Glutamatergic neuron (in vitro differentiated cells): ENCODE data around the gene LMF1. TPM values are rescaled to one million over a fixed set of nuclear protein-coding genes. Genes with fewer than 3 reads are reported as not detected.

Experiments used
- DNase-seq: peaks from one replicate; pipeline ENCODE4 v3.0.0; 2022
- H3K27ac Mint-ChIP-seq: one replicate; pipeline ENCODE4 v1.8.0; 2020; ENCODE audit warnings: mild to moderate bottlenecking, mixed read lengths, inconsistent platforms; ENCODE audit not compliant: unreplicated experiment
- H3K27me3 Mint-ChIP-seq: one replicate; pipeline ENCODE4 v1.8.0; 2020; ENCODE audit warnings: mild to moderate bottlenecking, moderate library complexity, mixed read lengths, inconsistent platforms; ENCODE audit not compliant: unreplicated experiment
- H3K36me3 Mint-ChIP-seq: one replicate; pipeline ENCODE4 v1.8.0; 2020; ENCODE audit warnings: mild to moderate bottlenecking, mixed read lengths, inconsistent platforms; ENCODE audit not compliant: unreplicated experiment
- H3K4me1 Mint-ChIP-seq: one replicate; pipeline ENCODE4 v1.8.0; 2020; ENCODE audit warnings: mild to moderate bottlenecking, low read depth, mixed read lengths, inconsistent platforms; ENCODE audit not compliant: unreplicated experiment
- H3K4me3 Mint-ChIP-seq: one replicate; pipeline ENCODE4 v1.8.0; 2020; ENCODE audit warnings: mild to moderate bottlenecking, mixed read lengths, inconsistent platforms; ENCODE audit not compliant: unreplicated experiment
- H3K9me3 Mint-ChIP-seq: one replicate; pipeline ENCODE4 v1.8.0; 2020; ENCODE audit warnings: mild to moderate bottlenecking, moderate library complexity, mixed read lengths, inconsistent platforms; ENCODE audit not compliant: unreplicated experiment
- CTCF ChIP-seq: fragments of 200-600 bp; sonication (generic); IDR thresholded peaks from one replicate; pipeline ENCODE4 v1.5.0; 2021; ENCODE audit not compliant: partially characterized antibody, unreplicated experiment
- total RNA-seq: library from RNA; stranded (reverse); fragmentation: NEBNext Ultra II Directional; extraction: Animal tissue kit (Norgen Biotek cat#: 25700); gene quantifications from one replicate; pipeline ENCODE4 v1.2.1, GENCODE V29; 2021; ENCODE audit not compliant: unreplicated experiment

Gene LMF1
- total RNA-seq, 1 donor from 2014 or later, result 17.4 TPM

- Mint-ChIP-seq H3K27ac (no peak overlapping the region), H3K36me3 (peaks cover 46% of the 10 kb centered on the region), H3K27me3 (peaks cover 7% of the 10 kb centered on the region), H3K4me1 (no peaks in the 10 kb centered on the region), H3K4me3 (no peak overlapping the region), H3K9me3 (peaks cover 14% of the 10 kb centered on the region)
- no peak for DNase-seq
- no peak for TF ChIP-seq CTCF
Measured at GRCh38 chr16:939941-940340, 30.8 kb downstream of the LMF1 start.

GRCh38 chr16:939311-939710 lies 31.5 kb downstream of the LMF1 start:
- H3K36me3 Mint-ChIP-seq, result peaks cover 41% of the 10 kb centered on the region
- H3K4me1 Mint-ChIP-seq, result no peaks in the 10 kb centered on the region
- no peak overlapping the region for H3K4me3 Mint-ChIP-seq
- DNase-seq, result no peak
- no peak overlapping the region for H3K27ac Mint-ChIP-seq
- peaks cover 7% of the 10 kb centered on the region for H3K27me3 Mint-ChIP-seq
- no peak for TF ChIP-seq CTCF
- peaks cover 14% of the 10 kb centered on the region for H3K9me3 Mint-ChIP-seq

GRCh38 chr16:938752-939151 lies 32.0 kb downstream of the LMF1 start:
- peaks cover 35% of the 10 kb centered on the region for H3K36me3 Mint-ChIP-seq
- peaks cover 6% of the 10 kb centered on the region for H3K27me3 Mint-ChIP-seq
- H3K27ac Mint-ChIP-seq, result no peak overlapping the region
- no peaks in the 10 kb centered on the region for H3K4me1 Mint-ChIP-seq
- peaks cover 14% of the 10 kb centered on the region for H3K9me3 Mint-ChIP-seq
- no peak for TF ChIP-seq CTCF
- H3K4me3 Mint-ChIP-seq, result no peak overlapping the region
- no peak for DNase-seq

- Mint-ChIP-seq H3K4me1 (no peaks in the 10 kb centered on the region), H3K4me3 (no peak overlapping the region), H3K9me3 (peaks cover 14% of the 10 kb centered on the region), H3K27ac (no peak overlapping the region), H3K27me3 (peaks cover 4% of the 10 kb centered on the region), H3K36me3 (peaks cover 33% of the 10 kb centered on the region)
- TF ChIP-seq CTCF, result no peak
- DNase-seq, result no peak
Measured at GRCh38 chr16:938136-938535, 32.6 kb downstream of the LMF1 start.

- H3K36me3 Mint-ChIP-seq, result peaks cover 31% of the 10 kb centered on the region
- H3K9me3 Mint-ChIP-seq, result peaks cover 12% of the 10 kb centered on the region
- TF ChIP-seq CTCF, result no peak
- DNase-seq, result no peak
- H3K27me3 Mint-ChIP-seq, result peaks cover 3% of the 10 kb centered on the region
- no peak overlapping the region for H3K4me3 Mint-ChIP-seq
- H3K4me1 Mint-ChIP-seq, result no peaks in the 10 kb centered on the region
- no peak overlapping the region for H3K27ac Mint-ChIP-seq
Measured at GRCh38 chr16:937723-938122, 33.1 kb downstream of the LMF1 start.
